GM11168 (cell line): ENCODE results near the gene HRH3.

Source experiments
- in situ Hi-C: fragments of 300-500 bp; cut with MboI; formaldehyde crosslinking; loops from one replicate; pipeline ENCODE4 v1.12.0; 2022; ENCODE audit warnings: low sequenced_read_pairs; ENCODE audit not compliant: unreplicated experiment

Gene HRH3

GRCh38 chr20:62219992-62220665, at the start of gene HRH3:
Gene HRH3, minus strand, starts transcription at chr20:62220278. Its CDS starts 308 bp downstream, at chr20:62219970.
- in situ Hi-C loops: no loop called here

GRCh38 chr20:62269871-62270270, 49.8 kb upstream of the HRH3 start:
- in situ Hi-C loops: no loop called here

GRCh38 chr20:62269378-62269777, 49.3 kb upstream of the HRH3 start:
- in situ Hi-C loops: no loop called here

- in situ Hi-C loops: no loop called here
Measured at GRCh38 chr20:62268228-62268900, 48.3 kb upstream of the HRH3 start.

- in situ Hi-C loops: no loop called here
Measured at GRCh38 chr20:62267543-62267942, 47.5 kb upstream of the HRH3 start.

GRCh38 chr20:62266851-62267250, 46.8 kb upstream of the HRH3 start:
- in situ Hi-C loops: no loop called here

GRCh38 chr20:62266340-62266739, 46.3 kb upstream of the HRH3 start:
- in situ Hi-C loops: no loop called here

- in situ Hi-C loops: no loop called here
Measured at GRCh38 chr20:62265365-62265764, 45.3 kb upstream of the HRH3 start.

- in situ Hi-C loops: no loop called here
Measured at GRCh38 chr20:62263396-62263795, 43.3 kb upstream of the HRH3 start.

GRCh38 chr20:62262064-62262463, 42.0 kb upstream of the HRH3 start:
- in situ Hi-C loops: no loop called here

- in situ Hi-C loops: no loop called here
Measured at GRCh38 chr20:62259294-62259565, 39.2 kb upstream of the HRH3 start.

- in situ Hi-C loops: no loop called here
Measured at GRCh38 chr20:62258499-62259293, 38.6 kb upstream of the HRH3 start.

- in situ Hi-C loops: no loop called here
Measured at GRCh38 chr20:62255976-62256375, 35.9 kb upstream of the HRH3 start.

GRCh38 chr20:62254021-62254724, 34.1 kb upstream of the HRH3 start:
- in situ Hi-C loops: no loop called here

GRCh38 chr20:62253398-62253797, 33.3 kb upstream of the HRH3 start:
- in situ Hi-C loops: no loop called here

GRCh38 chr20:62252342-62252966, 32.4 kb upstream of the HRH3 start:
- in situ Hi-C loops: no loop called here

GRCh38 chr20:62248890-62249560, 28.9 kb upstream of the HRH3 start:
- in situ Hi-C loops: no loop called here

- in situ Hi-C loops: no loop called here
Measured at GRCh38 chr20:62246872-62247652, 27.0 kb upstream of the HRH3 start.

- in situ Hi-C loops: no loop called here
Measured at GRCh38 chr20:62246431-62246830, 26.4 kb upstream of the HRH3 start.
